Erythroblast (primary cell): Measurements from ENCODE around the gene CDA.

Experiments
- GATA1 ChIP-seq: IDR thresholded peaks from 2 replicates; pipeline ENCODE4 v1.6.1; 2011; ENCODE audit warnings: low read depth, mild to moderate bottlenecking, control low read depth, low read length, moderate library complexity
- POLR2A ChIP-seq: IDR thresholded peaks from 2 replicates; pipeline ENCODE4 v1.6.1; 2011; ENCODE audit warnings: mild to moderate bottlenecking, low read length

DNA sequence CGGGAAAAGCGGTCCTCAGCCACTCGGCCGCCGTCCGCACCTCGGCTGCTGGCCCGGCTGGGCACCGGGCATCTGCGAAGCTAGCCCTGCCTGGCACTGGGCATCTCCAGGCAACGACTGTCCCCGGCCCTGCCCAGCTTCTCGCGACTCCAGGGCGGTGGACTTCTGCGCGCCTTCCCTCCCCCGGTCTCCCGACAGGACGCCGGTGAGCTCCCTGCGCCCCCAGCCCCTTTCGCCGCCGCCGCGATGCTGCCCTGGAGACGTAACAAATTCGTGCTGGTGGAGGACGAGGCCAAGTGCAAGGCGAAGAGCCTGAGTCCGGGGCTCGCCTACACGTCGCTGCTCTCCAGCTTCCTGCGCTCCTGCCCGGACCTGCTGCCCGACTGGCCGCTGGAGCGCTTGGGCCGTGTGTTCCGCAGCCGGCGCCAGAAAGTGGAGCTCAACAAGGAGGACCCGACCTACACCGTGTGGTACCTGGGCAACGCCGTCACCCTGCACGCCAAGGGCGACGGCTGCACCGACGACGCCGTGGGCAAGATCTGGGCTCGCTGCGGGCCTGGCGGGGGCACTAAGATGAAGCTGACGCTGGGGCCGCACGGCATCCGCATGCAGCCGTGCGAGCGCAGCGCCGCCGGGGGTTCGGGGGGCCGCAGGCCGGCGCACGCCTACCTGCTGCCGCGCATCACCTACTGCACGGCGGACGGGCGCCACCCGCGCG is 36.0 kb upstream of the CDA start:
- no peak for TF ChIP-seq POLR2A
- TF ChIP-seq GATA1, result no peak
